HepG2 (cell line): ENCODE measurements around the gene SLC16A6. TPM values are rescaled to one million over a fixed set of nuclear protein-coding genes. Genes with fewer than 3 reads are reported as not detected.

Experiments used
- ATF6 ChIP-seq: sonication (generic); formaldehyde crosslinking; conservative IDR thresholded peaks from 2 replicates; pipeline ENCODE4 v1.4.0; 2020; ENCODE audit warnings: missing genetic modification reagents
- DNMT3B ChIP-seq: conservative IDR thresholded peaks from 2 replicates; pipeline ENCODE4 v1.6.1; 2016; ENCODE audit warnings: missing biosample characterization, control low read depth
- ETV6 ChIP-seq: sonication (generic); formaldehyde crosslinking; conservative IDR thresholded peaks from 2 replicates; pipeline ENCODE4 v1.4.0; 2020; ENCODE audit warnings: missing genetic modification reagents
- GATA4 ChIP-seq: sonication (generic); IDR thresholded peaks from 2 replicates; pipeline ENCODE4 v1.6.1; 2016; ENCODE audit warnings: antibody characterized with exemption, low read depth, borderline replicate concordance
- HOXA9 ChIP-seq: sonication (generic); formaldehyde crosslinking; IDR thresholded peaks from 2 replicates; pipeline ENCODE4 v1.8.1; 2022; ENCODE audit warnings: missing genetic modification reagents, mild to moderate bottlenecking, moderate library complexity, borderline replicate concordance
- JUND ChIP-seq: sonication (generic); formaldehyde crosslinking; IDR thresholded peaks from 2 replicates; pipeline ENCODE4 v1.8.0; 2022; ENCODE audit warnings: mild to moderate bottlenecking, missing genetic modification reagents
- LBX2 ChIP-seq: sonication (generic); formaldehyde crosslinking; IDR thresholded peaks from 2 replicates; pipeline ENCODE4 v1.5.0; 2020; ENCODE audit warnings: missing genetic modification reagents, mild to moderate bottlenecking, borderline replicate concordance
- MED8 ChIP-seq: sonication (generic); formaldehyde crosslinking; IDR thresholded peaks from 2 replicates; pipeline ENCODE4 v1.8.1; 2023; ENCODE audit warnings: mild to moderate bottlenecking, missing genetic modification reagents; ENCODE audit not compliant: insufficient replicate concordance
- NFATC3 ChIP-seq: sonication (generic); formaldehyde crosslinking; IDR thresholded peaks from 2 replicates; pipeline ENCODE4 v1.5.1; 2020; ENCODE audit warnings: mild to moderate bottlenecking, missing genetic modification reagents
- PBX3 ChIP-seq: sonication (generic); formaldehyde crosslinking; IDR thresholded peaks from 2 replicates; pipeline ENCODE4 v1.8.1; 2023; ENCODE audit warnings: missing genetic modification reagents, inconsistent platforms, borderline replicate concordance
- POLR2AphosphoS2 ChIP-seq: IDR thresholded peaks from 2 replicates; pipeline ENCODE4 v1.6.1; 2011; ENCODE audit warnings: low read depth, low read length, improper control_type of control experiment
- RAD51 ChIP-seq: fragments of 450-650 bp; IDR thresholded peaks from 2 replicates; pipeline ENCODE4 v1.6.1; 2016; ENCODE audit warnings: borderline replicate concordance
- RNF2 ChIP-seq: fragments of 450-650 bp; conservative IDR thresholded peaks from 2 replicates; pipeline ENCODE4 v1.6.1; 2016; ENCODE audit warnings: low read depth
- RXRA ChIP-seq: sonication (generic); formaldehyde crosslinking; IDR thresholded peaks from 2 replicates; pipeline ENCODE4 v1.5.1; 2020; ENCODE audit warnings: missing genetic modification reagents
- SMAD1 ChIP-seq: sonication (generic); formaldehyde crosslinking; IDR thresholded peaks from 2 replicates; pipeline ENCODE4 v1.4.0; 2020; ENCODE audit warnings: missing genetic modification reagents, low read depth, mild to moderate bottlenecking, borderline replicate concordance
- SPEN ChIP-seq: sonication (generic); formaldehyde crosslinking; IDR thresholded peaks from 2 replicates; pipeline ENCODE4 v1.5.1; 2020; ENCODE audit warnings: low read depth, mild to moderate bottlenecking, missing genetic modification reagents
- SYNCRIP ChIP-seq: fragments of 200-400 bp; formaldehyde crosslinking; IDR thresholded peaks from 2 replicates; pipeline ENCODE4 v1.6.1; 2018; ENCODE audit warnings: mild to moderate bottlenecking, low read depth, low read length; ENCODE audit not compliant: insufficient read depth
- TEF ChIP-seq: sonication (generic); formaldehyde crosslinking; IDR thresholded peaks from 2 replicates; pipeline ENCODE4 v1.5.0; 2020; ENCODE audit warnings: missing genetic modification reagents
- TMF1 ChIP-seq: sonication (generic); formaldehyde crosslinking; IDR thresholded peaks from 2 replicates; pipeline ENCODE4 v1.8.1; 2022; ENCODE audit warnings: low read depth, missing genetic modification reagents
- ZFAT ChIP-seq: sonication (generic); formaldehyde crosslinking; conservative IDR thresholded peaks from 2 replicates; pipeline ENCODE4 v1.8.1; 2023; ENCODE audit warnings: missing genetic modification reagents, inconsistent platforms
- ZFP36L1 ChIP-seq: sonication (generic); formaldehyde crosslinking; IDR thresholded peaks from 2 replicates; pipeline ENCODE4 v1.8.0; 2022; ENCODE audit warnings: mild to moderate bottlenecking, missing genetic modification reagents, moderate library complexity
- ZKSCAN8 ChIP-seq: IDR thresholded peaks from 2 replicates; pipeline ENCODE4 v1.6.1; 2016; ENCODE audit warnings: borderline replicate concordance, missing genetic modification reagents, missing compliant biosample characterization
- ZNF17 ChIP-seq: sonication (generic); formaldehyde crosslinking; IDR thresholded peaks from 2 replicates; pipeline ENCODE4 v1.5.0; 2020; ENCODE audit warnings: mild to moderate bottlenecking, missing genetic modification reagents
- ZNF468 ChIP-seq: sonication (generic); formaldehyde crosslinking; IDR thresholded peaks from 2 replicates; pipeline ENCODE4 v1.8.0; 2022; ENCODE audit warnings: mild to moderate bottlenecking, moderate library complexity, missing genetic modification reagents
- ZNF607 ChIP-seq: sonication (generic); formaldehyde crosslinking; IDR thresholded peaks from 2 replicates; pipeline ENCODE4 v1.5.1; 2020; ENCODE audit warnings: missing genetic modification reagents, mild to moderate bottlenecking, borderline replicate concordance
- polyA plus RNA-seq, 8 experiments: library from polyadenylated mRNA; depleted of rRNA in 3 of 8; stranded (reverse) in 7 of 8; unstranded in 1 of 8; fragments of >200 nt; fragmentation: Illumina TruSeq in 4 of 8; extraction: Trizol in 4 of 8; gene quantifications; 2 replicates each; pipeline versions ENCODE4 v1.2.1 to v1.2.3, GENCODE V29; 2011 to 2016; ENCODE audit warnings: low read depth in 4 of 8, missing spikeins in 1 of 8, mixed read lengths in 1 of 8; ENCODE audit not compliant: insufficient read depth in 1 of 8
- total RNA-seq, 5 experiments: library from RNA; depleted of rRNA; stranded (reverse); fragments of >200 nt; fragmentation: Illumina TruSeq; extraction: Trizol; gene quantifications; 2 replicates each; pipeline ENCODE4 v1.2.3, GENCODE V29; 2016; ENCODE audit warnings: low read depth in 1 of 5

The SLC16A6 gene
- total and polyA plus RNA-seq, 2 of the 13 experiments (the other 11 are each of a cell fraction or from before 2014, with no cell fraction given) = 1.1 to 44.7 TPM

- 0 out of 2 replicates have a peak, but pooled peaks have one; percentile 42 for TF ChIP-seq ZNF468 (CRISPR knock-in tag)
- TF ChIP-seq ETV6 (CRISPR knock-in tag) = peak; percentile 67; the same call in 1 of the 2 replicates
- TF ChIP-seq POLR2AphosphoS2 = no peak
- no peak for TF ChIP-seq JUND
- peak; percentile 95 for TF ChIP-seq ZNF607 (CRISPR knock-in tag)
- no peak for TF ChIP-seq GATA4
- TF ChIP-seq TEF (CRISPR knock-in tag) = peak; percentile 60; the same call in 1 of the 2 replicates
- no peak; the same call in 1 of the 2 replicates for TF ChIP-seq ZKSCAN8 (CRISPR knock-in tag)
- TF ChIP-seq LBX2 = peak; percentile 74
- TF ChIP-seq PBX3 = no peak; the same call in 1 of the 2 replicates
- TF ChIP-seq SPEN (CRISPR knock-in tag) = peak; percentile 91
- peak; percentile 68 for TF ChIP-seq ZFAT
- no peak for TF ChIP-seq ATF6
- TF ChIP-seq ZNF17 (CRISPR knock-in tag) = no peak
- peak; percentile 75; the same call in 1 of the 2 replicates for TF ChIP-seq TMF1 (CRISPR knock-in tag)
- TF ChIP-seq RAD51 = no peak
- TF ChIP-seq SYNCRIP = no peak
- peak; percentile 92 for TF ChIP-seq NFATC3 (CRISPR knock-in tag)
- peak; percentile 93 for TF ChIP-seq RNF2
- no peak; the same call in 1 of the 2 replicates for TF ChIP-seq DNMT3B (CRISPR knock-in tag)
- peak; percentile 47 for TF ChIP-seq ZFP36L1
- peak; percentile 98 for TF ChIP-seq SMAD1 (CRISPR knock-in tag)
- TF ChIP-seq HOXA9 (CRISPR knock-in tag) = no peak
- peak; percentile 55 for TF ChIP-seq MED8 (CRISPR knock-in tag)
- peak; percentile 85 for TF ChIP-seq RXRA (CRISPR knock-in tag)
Observed at GRCh38 chr17:68247445-68248198, 43.3 kb downstream of the SLC16A6 start, which contains the start of gene AMZ2 (continued).
